ENCODE measurements around the gene RBP5. TPM values are rescaled to one million over a fixed set of nuclear protein-coding genes. Genes with fewer than 3 reads are reported as not detected.

RBP5 gene
- total and polyA plus RNA-seq, 4 donors = 12.9 to 108 (median 63.6) TPM

DNA sequence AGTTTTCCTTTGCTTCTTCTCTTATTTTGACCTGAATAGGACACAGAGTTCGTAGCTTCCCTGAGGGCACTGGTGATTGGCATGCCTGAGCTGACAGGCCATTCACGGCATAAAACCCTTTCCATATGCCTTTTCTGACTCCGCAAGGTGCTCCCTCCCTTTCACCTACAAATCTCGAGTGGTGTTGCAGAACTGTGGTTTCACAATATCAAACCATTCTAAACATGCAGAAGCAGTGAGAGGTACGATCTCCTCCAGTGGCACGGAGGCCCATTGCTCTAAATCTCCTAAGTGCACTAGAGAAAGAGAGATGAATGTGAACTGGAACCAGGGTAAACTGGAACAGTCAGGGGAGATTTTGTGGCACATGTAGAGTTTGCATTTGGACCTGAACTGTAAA lies 25.4 kb upstream of the RBP5 start:
- 55% methylated on average over 6 of the region's 6 CpGs for WGBS
- no peak for DNase-seq (ENCODE audit: low spot score)
- Histone ChIP-seq H3K4me3 (ENCODE audit: low read depth in 1 of 3, low read length in 3 of 3) (no peak overlapping the region), H3K4me1 (ENCODE audit: control insufficient read depth in 4 of 4, insufficient read depth in 4 of 4, low read length in 3 of 4) (peaks cover 2 to 42% (median 38%) of the 10 kb centered on the region in 4 donors), H3K27ac (ENCODE audit: low read depth in 1 of 2, low read length in 2 of 2) (no peak overlapping the region), H3K36me3 (ENCODE audit: control insufficient read depth in 4 of 4, insufficient read depth in 3 of 4, low read depth in 1 of 4, low read length in 3 of 4) (peaks cover 4 to 25% (median 21%) of the 10 kb centered on the region in 4 donors), H3K27me3 (ENCODE audit: control insufficient read depth in 4 of 4, insufficient read depth in 4 of 4, low read length in 3 of 4) (no peaks in the 10 kb centered on the region), H3K9ac (ENCODE audit: low read depth in 1 of 2, low read length in 2 of 2) (no peak overlapping the region), H3K9me3 (ENCODE audit: control insufficient read depth in 4 of 4, low read length in 3 of 4) (no peaks in the 10 kb centered on the region)
- TF ChIP-seq RXRA (IDR thresholded peaks at IDR 0.05) = peak; percentile 10 to 40
- TF ChIP-seq, protein P1, sequence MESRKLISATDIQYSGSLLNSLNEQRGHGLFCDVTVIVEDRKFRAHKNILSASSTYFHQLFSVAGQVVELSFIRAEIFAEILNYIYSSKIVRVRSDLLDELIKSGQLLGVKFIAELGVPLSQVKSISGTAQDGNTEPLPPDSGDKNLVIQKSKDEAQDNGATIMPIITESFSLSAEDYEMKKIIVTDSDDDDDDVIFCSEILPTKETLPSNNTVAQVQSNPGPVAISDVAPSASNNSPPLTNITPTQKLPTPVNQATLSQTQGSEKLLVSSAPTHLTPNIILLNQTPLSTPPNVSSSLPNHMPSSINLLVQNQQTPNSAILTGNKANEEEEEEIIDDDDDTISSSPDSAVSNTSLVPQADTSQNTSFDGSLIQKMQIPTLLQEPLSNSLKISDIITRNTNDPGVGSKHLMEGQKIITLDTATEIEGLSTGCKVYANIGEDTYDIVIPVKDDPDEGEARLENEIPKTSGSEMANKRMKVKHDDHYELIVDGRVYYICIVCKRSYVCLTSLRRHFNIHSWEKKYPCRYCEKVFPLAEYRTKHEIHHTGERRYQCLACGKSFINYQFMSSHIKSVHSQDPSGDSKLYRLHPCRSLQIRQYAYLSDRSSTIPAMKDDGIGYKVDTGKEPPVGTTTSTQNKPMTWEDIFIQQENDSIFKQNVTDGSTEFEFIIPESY (IDR thresholded peaks at IDR 0.05) = no peak

DNA sequence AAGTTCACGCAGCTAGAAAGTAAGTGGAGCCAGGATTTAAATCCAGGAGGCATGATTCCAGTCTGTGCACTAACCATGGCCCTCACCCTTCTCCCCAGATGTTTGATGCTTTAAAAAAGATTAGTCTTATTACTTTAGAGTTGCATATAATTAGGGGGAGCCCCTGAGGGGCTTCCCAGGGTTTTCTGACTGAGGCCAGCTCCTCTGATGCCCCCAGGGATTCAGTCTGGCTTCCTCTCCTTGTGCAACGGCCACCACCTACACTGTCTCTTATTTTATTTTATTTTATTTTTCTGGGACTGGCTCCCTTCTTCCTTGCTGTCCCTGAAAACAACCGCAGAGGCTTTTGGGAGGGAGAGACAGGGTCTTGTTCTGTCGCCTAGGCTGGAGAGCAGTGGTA lies 24.1 kb upstream of the RBP5 start:
- Histone ChIP-seq H3K27ac (ENCODE audit: low read depth in 1 of 2, low read length in 2 of 2) (no peak overlapping the region), H3K4me1 (ENCODE audit: control insufficient read depth in 4 of 4, insufficient read depth in 4 of 4, low read length in 3 of 4) (peaks cover 0 to 42% (median 38%) of the 10 kb centered on the region in 4 donors)
- TF ChIP-seq, protein P2, sequence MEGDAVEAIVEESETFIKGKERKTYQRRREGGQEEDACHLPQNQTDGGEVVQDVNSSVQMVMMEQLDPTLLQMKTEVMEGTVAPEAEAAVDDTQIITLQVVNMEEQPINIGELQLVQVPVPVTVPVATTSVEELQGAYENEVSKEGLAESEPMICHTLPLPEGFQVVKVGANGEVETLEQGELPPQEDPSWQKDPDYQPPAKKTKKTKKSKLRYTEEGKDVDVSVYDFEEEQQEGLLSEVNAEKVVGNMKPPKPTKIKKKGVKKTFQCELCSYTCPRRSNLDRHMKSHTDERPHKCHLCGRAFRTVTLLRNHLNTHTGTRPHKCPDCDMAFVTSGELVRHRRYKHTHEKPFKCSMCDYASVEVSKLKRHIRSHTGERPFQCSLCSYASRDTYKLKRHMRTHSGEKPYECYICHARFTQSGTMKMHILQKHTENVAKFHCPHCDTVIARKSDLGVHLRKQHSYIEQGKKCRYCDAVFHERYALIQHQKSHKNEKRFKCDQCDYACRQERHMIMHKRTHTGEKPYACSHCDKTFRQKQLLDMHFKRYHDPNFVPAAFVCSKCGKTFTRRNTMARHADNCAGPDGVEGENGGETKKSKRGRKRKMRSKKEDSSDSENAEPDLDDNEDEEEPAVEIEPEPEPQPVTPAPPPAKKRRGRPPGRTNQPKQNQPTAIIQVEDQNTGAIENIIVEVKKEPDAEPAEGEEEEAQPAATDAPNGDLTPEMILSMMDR (IDR thresholded peaks at IDR 0.05; ENCODE audit: low read depth, low read length, missing input control) = no peak
- TF ChIP-seq, protein P3, sequence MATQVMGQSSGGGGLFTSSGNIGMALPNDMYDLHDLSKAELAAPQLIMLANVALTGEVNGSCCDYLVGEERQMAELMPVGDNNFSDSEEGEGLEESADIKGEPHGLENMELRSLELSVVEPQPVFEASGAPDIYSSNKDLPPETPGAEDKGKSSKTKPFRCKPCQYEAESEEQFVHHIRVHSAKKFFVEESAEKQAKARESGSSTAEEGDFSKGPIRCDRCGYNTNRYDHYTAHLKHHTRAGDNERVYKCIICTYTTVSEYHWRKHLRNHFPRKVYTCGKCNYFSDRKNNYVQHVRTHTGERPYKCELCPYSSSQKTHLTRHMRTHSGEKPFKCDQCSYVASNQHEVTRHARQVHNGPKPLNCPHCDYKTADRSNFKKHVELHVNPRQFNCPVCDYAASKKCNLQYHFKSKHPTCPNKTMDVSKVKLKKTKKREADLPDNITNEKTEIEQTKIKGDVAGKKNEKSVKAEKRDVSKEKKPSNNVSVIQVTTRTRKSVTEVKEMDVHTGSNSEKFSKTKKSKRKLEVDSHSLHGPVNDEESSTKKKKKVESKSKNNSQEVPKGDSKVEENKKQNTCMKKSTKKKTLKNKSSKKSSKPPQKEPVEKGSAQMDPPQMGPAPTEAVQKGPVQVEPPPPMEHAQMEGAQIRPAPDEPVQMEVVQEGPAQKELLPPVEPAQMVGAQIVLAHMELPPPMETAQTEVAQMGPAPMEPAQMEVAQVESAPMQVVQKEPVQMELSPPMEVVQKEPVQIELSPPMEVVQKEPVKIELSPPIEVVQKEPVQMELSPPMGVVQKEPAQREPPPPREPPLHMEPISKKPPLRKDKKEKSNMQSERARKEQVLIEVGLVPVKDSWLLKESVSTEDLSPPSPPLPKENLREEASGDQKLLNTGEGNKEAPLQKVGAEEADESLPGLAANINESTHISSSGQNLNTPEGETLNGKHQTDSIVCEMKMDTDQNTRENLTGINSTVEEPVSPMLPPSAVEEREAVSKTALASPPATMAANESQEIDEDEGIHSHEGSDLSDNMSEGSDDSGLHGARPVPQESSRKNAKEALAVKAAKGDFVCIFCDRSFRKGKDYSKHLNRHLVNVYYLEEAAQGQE (IDR thresholded peaks at IDR 0.05) = no peak
- no peak for TF ChIP-seq JUND (IDR thresholded peaks at IDR 0.05)
- TF ChIP-seq EGR1 (IDR thresholded peaks at IDR 0.05; ENCODE audit: low read depth in 2 of 2) = no peak
- no peak for TF ChIP-seq SP1 (IDR thresholded peaks at IDR 0.05)
- no peak for TF ChIP-seq RXRA (IDR thresholded peaks at IDR 0.05)
- TF ChIP-seq, protein P4, sequence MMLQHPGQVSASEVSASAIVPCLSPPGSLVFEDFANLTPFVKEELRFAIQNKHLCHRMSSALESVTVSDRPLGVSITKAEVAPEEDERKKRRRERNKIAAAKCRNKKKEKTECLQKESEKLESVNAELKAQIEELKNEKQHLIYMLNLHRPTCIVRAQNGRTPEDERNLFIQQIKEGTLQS (IDR thresholded peaks at IDR 0.05) = no peak
- no peak for TF ChIP-seq FOXA1 (IDR thresholded peaks at IDR 0.05)
- TF ChIP-seq HNF4G (IDR thresholded peaks at IDR 0.05) = no peak
- no peak for TF ChIP-seq GABPA (IDR thresholded peaks at IDR 0.05 in 1 of 2, conservative IDR thresholded peaks at IDR 0.05 in 1 of 2)
- no peak for TF ChIP-seq FOXA2 (IDR thresholded peaks at IDR 0.05)
- no peak for TF ChIP-seq TAF1 (conservative IDR thresholded peaks at IDR 0.05)
- TF ChIP-seq, protein P5, sequence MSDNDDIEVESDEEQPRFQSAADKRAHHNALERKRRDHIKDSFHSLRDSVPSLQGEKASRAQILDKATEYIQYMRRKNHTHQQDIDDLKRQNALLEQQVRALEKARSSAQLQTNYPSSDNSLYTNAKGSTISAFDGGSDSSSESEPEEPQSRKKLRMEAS (IDR thresholded peaks at IDR 0.05) = no peak
- no peak for TF ChIP-seq RAD21 (IDR thresholded peaks at IDR 0.05)
- TF ChIP-seq, protein P1 (IDR thresholded peaks at IDR 0.05) = no peak
- TF ChIP-seq YY1 (IDR thresholded peaks at IDR 0.05) = no peak

More for the DNA sequence above, 24.1 kb upstream of the RBP5 start:
- Histone ChIP-seq H3K27me3 (ENCODE audit: control insufficient read depth in 4 of 4, insufficient read depth in 4 of 4, low read length in 3 of 4) (no peaks in the 10 kb centered on the region), H3K9ac (ENCODE audit: low read depth in 1 of 2, low read length in 2 of 2) (no peak overlapping the region), H3K9me3 (ENCODE audit: control insufficient read depth in 4 of 4, low read length in 3 of 4) (no peaks in the 10 kb centered on the region), H3K4me3 (ENCODE audit: low read depth in 1 of 3, low read length in 3 of 3) (no peak overlapping the region), H3K36me3 (ENCODE audit: control insufficient read depth in 4 of 4, insufficient read depth in 3 of 4, low read depth in 1 of 4, low read length in 3 of 4) (peaks cover 7 to 32% (median 31%) of the 10 kb centered on the region in 4 donors)
- DNase-seq (ENCODE audit: low spot score) = no peak
- WGBS = 90% methylated on average over 4 of the region's 4 CpGs

Measured in liver (tissue), 9 donors.